Measurements from ENCODE around the gene GLP1R.

GLP1R gene

DNA sequence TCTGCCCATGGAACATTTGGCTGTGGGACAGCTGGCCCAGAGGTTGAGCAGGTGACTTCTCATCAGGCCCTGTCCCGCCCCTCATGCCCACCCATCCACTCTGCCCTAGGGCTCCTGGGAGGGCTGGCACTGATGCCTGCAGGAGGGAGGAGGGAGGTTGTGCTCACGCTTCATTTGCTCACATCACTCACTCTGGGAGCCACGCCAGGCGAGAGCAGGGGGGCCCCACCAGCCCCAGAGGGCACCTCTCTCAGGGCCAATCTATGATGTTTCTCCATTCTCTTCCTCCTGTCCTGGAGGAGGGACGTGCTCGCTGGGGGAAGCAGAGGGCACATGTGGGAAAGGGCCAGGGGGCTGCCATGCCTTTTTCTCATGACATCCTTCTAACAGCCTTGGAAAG, 10.9 kb upstream of the GLP1R start:
- POLR2A ChIA-PET: no interaction called here
- no peak for DNase-seq (ENCODE audit: extremely low spot score)
- CTCF ChIA-PET: no interaction called here
- no peak for TF ChIP-seq CTCF (IDR thresholded peaks at IDR 0.05; ENCODE audit: control extremely low read depth, extremely low read depth, low read depth, missing control alignments)

DNA sequence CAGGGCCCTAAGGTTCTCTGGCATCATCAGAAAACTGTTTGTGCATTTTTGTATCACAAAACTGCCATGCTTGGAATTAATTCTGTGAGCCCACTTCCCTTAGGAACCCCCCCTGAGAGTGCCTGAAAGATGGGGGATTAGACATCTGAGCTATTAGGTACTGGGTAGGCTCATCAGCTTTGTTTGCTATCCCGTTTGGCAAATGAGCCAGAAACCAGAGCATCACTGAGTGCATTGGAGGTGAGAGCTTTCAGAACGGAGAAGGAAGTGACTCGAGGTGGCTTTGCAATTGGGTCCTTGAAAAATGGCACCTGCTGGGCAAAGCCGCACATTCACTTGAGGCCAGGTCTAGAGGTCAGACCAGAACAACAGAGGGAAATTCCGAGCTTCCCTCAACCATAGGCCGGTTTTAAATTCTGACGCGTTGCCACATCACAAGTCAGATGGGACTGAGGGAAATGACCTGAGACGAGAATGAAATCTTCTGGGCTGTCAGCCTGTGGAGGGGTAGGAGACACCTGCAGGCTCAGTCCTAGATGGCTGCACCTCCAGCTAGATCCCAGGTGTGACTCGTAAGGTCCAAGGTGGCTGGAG, 8.4 kb upstream of the GLP1R start:
- DNase-seq (ENCODE audit: extremely low spot score): no peak
- ChIA-PET CTCF (interaction anchor here (1.0 to 1.6 kb wide), 2 partner anchors 11 to 14 kb away, joined by 5 to 9 read pairs; no protein-coding TSS in a partner anchor), POLR2A (no interaction called here)
- no peak for TF ChIP-seq CTCF (IDR thresholded peaks at IDR 0.05; ENCODE audit: control extremely low read depth, extremely low read depth, low read depth, missing control alignments)

GRCh38 chr6:39041072-39041471, 7.5 kb upstream of the GLP1R start:
- POLR2A ChIA-PET: no interaction called here
- no peak for TF ChIP-seq CTCF (IDR thresholded peaks at IDR 0.05; ENCODE audit: control extremely low read depth, extremely low read depth, low read depth, missing control alignments)
- peak; percentile 58 for DNase-seq (ENCODE audit: extremely low spot score)
- CTCF ChIA-PET: interaction anchor here (1.6 kb wide), 1 partner anchor 12 kb away, joined by 9 read pairs; no protein-coding TSS in a partner anchor

GRCh38 chr6:39043776-39044175, 4.8 kb upstream of the GLP1R start:
- ChIA-PET CTCF (no interaction called here), POLR2A (interaction anchor here (0.6 kb wide), 1 partner anchor 340 kb away, joined by 3 read pairs; no protein-coding TSS in a partner anchor)
- DNase-seq (ENCODE audit: extremely low spot score): no peak
- no peak for TF ChIP-seq CTCF (IDR thresholded peaks at IDR 0.05; ENCODE audit: control extremely low read depth, extremely low read depth, low read depth, missing control alignments)

DNA sequence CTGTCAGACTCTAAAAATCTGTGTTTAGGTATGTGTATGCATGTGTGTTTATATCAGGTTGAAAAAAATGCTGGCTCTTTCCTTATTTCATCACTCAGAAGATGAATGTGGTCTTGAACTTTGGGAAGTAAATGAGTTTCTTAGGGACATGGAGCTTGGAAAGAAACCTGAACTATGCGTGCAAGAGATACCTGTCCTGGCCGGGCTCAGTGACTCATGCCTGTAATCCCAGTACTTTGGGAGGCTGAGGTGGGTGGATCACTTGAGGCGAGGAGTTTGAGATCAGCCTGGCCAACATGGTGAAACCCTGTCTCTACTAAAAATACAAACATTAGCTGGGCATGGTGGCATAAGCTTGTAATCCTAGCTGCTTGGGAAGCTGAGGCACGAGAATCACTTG, 4.4 kb upstream of the GLP1R start:
- CTCF ChIA-PET: no interaction called here
- DNase-seq (ENCODE audit: extremely low spot score): no peak
- POLR2A ChIA-PET: interaction anchor here (0.6 kb wide), 1 partner anchor 341 kb away, joined by 3 read pairs; no protein-coding TSS in a partner anchor
- TF ChIP-seq CTCF (IDR thresholded peaks at IDR 0.05; ENCODE audit: control extremely low read depth, extremely low read depth, low read depth, missing control alignments): no peak

DNA sequence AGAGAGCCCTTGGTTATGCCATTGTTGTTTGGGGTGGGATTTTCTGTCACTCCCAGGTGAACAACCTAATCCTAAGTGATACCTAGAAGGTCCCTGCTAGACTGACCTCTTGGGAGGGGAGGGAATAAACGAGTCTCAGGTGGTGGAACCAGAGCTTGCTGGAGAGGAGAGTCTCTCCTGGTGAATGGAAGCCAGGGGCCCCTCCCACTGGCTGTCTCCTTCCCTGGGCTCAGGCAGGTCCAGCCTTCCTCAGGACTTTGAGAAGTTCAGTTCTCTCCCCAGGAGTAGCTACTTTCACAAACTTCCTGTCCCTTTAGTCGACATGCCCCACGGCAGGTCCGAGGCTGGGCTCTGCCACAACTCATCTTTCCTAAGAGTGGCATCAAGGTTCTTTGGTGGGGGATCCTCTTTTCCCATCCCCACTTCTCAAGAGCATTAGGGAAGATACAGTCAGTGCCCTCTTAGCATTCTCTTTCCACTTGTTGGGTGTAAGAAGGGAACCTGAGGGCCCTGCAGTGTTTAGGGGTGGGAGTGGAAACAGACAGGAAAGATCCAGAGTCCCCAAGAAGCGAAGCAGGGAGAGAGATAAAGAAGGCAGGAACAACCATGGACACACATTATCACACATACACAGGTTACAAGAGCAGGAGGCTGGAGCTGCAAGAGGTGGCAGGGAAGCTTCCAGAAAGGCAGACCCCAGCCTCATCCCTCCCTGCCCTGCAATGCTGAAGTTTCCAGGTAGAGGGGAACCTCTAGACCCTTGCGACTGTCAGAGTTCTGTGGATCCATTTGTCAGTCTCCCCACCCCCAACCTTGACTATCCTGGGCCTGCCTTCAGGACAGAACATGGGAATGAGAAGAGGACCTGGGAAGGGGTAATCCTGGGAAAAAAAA, 900 bp upstream of the GLP1R start:
- ChIA-PET POLR2A (no interaction called here), CTCF (interaction anchor here (1.2 kb wide), 1 partner anchor 34 kb away, joined by 3 read pairs; no protein-coding TSS in a partner anchor)
- TF ChIP-seq CTCF (IDR thresholded peaks at IDR 0.05; ENCODE audit: control extremely low read depth, extremely low read depth, low read depth, missing control alignments): no peak
- DNase-seq (ENCODE audit: extremely low spot score): no peak

All from GM10248 (cell line).